HG02763 (cell line): ENCODE data around the gene PLA2G12A.

Experiments used
- ATAC-seq: cut with Tn5 transposase; IDR thresholded peaks from one replicate; pipeline ENCODE4 v1.9.1; 2021; ENCODE audit warnings: mild to moderate bottlenecking, moderate library complexity; ENCODE audit not compliant: unreplicated experiment

Gene PLA2G12A

GRCh38 chr4:109729718-109730618 lies at the start of gene PLA2G12A:
TSS of gene PLA2G12A (minus strand) at chr4:109730070. CDS start at chr4:109729809, 261 bp downstream.
- peak; percentile 84 for ATAC-seq

GRCh38 chr4:109764789-109765402 lies 35.0 kb upstream of the PLA2G12A start:
- ATAC-seq, result no peak

GRCh38 chr4:109764376-109764775 lies 34.5 kb upstream of the PLA2G12A start:
- no peak for ATAC-seq

- no peak for ATAC-seq
Measured at GRCh38 chr4:109760682-109761081, 30.8 kb upstream of the PLA2G12A start.

- ATAC-seq, result no peak
Measured at GRCh38 chr4:109755656-109756055, 25.8 kb upstream of the PLA2G12A start.

- ATAC-seq, result no peak
Measured at GRCh38 chr4:109754093-109754857, 24.4 kb upstream of the PLA2G12A start.

GRCh38 chr4:109752525-109752924 lies 22.7 kb upstream of the PLA2G12A start:
- no peak for ATAC-seq

GRCh38 chr4:109751852-109752251 lies 22.0 kb upstream of the PLA2G12A start:
- no peak for ATAC-seq

- no peak for ATAC-seq
Measured at GRCh38 chr4:109750652-109751244, 20.9 kb upstream of the PLA2G12A start.

- no peak for ATAC-seq
Measured at GRCh38 chr4:109749388-109750082, 19.7 kb upstream of the PLA2G12A start.

- ATAC-seq, result no peak
Measured at GRCh38 chr4:109748114-109748513, 18.2 kb upstream of the PLA2G12A start.

- ATAC-seq, result no peak
Measured at GRCh38 chr4:109746728-109747127, 16.9 kb upstream of the PLA2G12A start.

- ATAC-seq, result no peak
Measured at GRCh38 chr4:109745830-109746229, 16.0 kb upstream of the PLA2G12A start.

- no peak for ATAC-seq
Measured at GRCh38 chr4:109739547-109739946, 9.7 kb upstream of the PLA2G12A start.

- no peak for ATAC-seq
Measured at GRCh38 chr4:109738104-109738872, 8.4 kb upstream of the PLA2G12A start.

- ATAC-seq, result no peak
Measured at GRCh38 chr4:109735566-109736365, 5.9 kb upstream of the PLA2G12A start.

- ATAC-seq, result no peak
Measured at GRCh38 chr4:109733728-109734127, 3.9 kb upstream of the PLA2G12A start.

GRCh38 chr4:109730619-109731545 lies 1.0 kb upstream of the PLA2G12A start:
- ATAC-seq, result no peak
